ES-I3 (cell line): Measurements from ENCODE around the gene ITPKB.
"Not testable (repeated sequence)": the region's sequence is repeated elsewhere in the genome, so short reads cannot be mapped to it uniquely, and the experiment has no call there.

Source experiments
- H3K36me3 ChIP-seq: 2 replicates; pipeline ENCODE4 v1.6.1; 2013; ENCODE audit warnings: mild to moderate bottlenecking, low read length, control low read depth, moderate library complexity; ENCODE audit not compliant: insufficient read depth
- H3K4me1 ChIP-seq: 2 replicates; pipeline ENCODE4 v1.6.1; 2013; ENCODE audit warnings: mild to moderate bottlenecking, control low read depth, low read length; ENCODE audit not compliant: insufficient read depth
- H3K9ac ChIP-seq: 2 replicates; pipeline ENCODE4 v1.6.1; 2013; ENCODE audit warnings: low read depth, mild to moderate bottlenecking, low read length, moderate library complexity
- H3K9me3 ChIP-seq: 2 replicates; pipeline ENCODE4 v1.6.1; 2013; ENCODE audit warnings: mild to moderate bottlenecking, low read length, moderate library complexity; ENCODE audit not compliant: control insufficient read depth, insufficient read depth

ITPKB gene

DNA sequence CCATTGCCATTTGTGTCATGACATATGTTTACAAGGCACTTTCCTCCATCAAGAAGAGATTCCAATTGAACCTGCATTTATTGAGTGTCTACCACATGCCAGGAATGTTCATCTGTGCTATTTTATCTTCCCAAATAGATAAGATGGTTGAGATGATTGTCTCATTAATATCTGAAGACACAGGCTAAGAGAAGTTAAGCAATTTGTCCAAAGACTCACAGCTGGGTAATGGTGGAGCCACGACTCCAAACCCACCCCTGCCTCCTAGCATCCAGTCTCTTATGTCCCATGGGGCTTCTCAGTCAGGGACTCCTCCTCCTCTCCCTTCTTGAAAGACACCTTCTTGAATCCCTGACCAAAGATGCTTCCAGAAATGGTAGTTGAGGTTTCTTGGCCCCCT lies 122.4 kb downstream of the ITPKB start:
- H3K4me1 ChIP-seq, result no peaks in the 10 kb centered on the region
- H3K36me3 ChIP-seq, result no peaks in the 10 kb centered on the region
- H3K9me3 ChIP-seq, result no peaks in the 10 kb centered on the region; the same call in 1 of the 2 replicates
- no peak overlapping the region for H3K9ac ChIP-seq

- no peaks in the 10 kb centered on the region; the same call in 1 of the 2 replicates for H3K9me3 ChIP-seq
- H3K36me3 ChIP-seq, result no peaks in the 10 kb centered on the region
- H3K4me1 ChIP-seq, result peaks cover 2% of the 10 kb centered on the region; the same call in 1 of the 2 replicates
- no peak overlapping the region for H3K9ac ChIP-seq
These were observed 123.2 kb downstream of the ITPKB start for GRCh38 chr1:226615876-226616275.

DNA sequence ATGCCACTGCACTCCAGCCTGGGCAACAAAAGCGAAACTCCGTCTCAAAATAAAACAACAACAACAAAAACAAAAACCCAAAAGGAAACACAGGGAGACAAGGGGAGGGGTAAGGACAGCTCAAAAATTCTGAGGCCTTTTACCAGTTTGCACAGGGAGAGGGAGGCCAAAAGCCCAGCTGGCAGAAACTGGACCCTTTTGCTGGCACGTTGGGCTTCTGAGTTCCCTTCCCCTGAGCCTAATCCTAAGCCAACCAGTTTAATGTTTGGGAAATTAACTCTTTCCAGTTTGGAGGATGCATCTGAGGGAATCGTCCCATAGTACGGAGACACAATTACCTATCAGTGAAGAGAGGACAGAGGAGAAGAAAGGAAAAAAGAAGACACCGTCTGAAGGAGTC lies 127.1 kb downstream of the ITPKB start:
- not testable (repeated sequence) for H3K9me3 ChIP-seq, H3K36me3 ChIP-seq
- peaks cover 12% of the 10 kb centered on the region; the same call in 1 of the 2 replicates for H3K4me1 ChIP-seq

GRCh38 chr1:226611301-226611700 lies 127.8 kb downstream of the ITPKB start:
- no peaks in the 10 kb centered on the region for H3K36me3 ChIP-seq
- H3K9me3 ChIP-seq, result no peaks in the 10 kb centered on the region; the same call in 1 of the 2 replicates
- peaks cover 19% of the 10 kb centered on the region; the same call in 1 of the 2 replicates for H3K4me1 ChIP-seq
- no peak overlapping the region for H3K9ac ChIP-seq

More for the DNA sequence above, 127.1 kb downstream of the ITPKB start:
- H3K9ac ChIP-seq, result not testable (repeated sequence)

DNA sequence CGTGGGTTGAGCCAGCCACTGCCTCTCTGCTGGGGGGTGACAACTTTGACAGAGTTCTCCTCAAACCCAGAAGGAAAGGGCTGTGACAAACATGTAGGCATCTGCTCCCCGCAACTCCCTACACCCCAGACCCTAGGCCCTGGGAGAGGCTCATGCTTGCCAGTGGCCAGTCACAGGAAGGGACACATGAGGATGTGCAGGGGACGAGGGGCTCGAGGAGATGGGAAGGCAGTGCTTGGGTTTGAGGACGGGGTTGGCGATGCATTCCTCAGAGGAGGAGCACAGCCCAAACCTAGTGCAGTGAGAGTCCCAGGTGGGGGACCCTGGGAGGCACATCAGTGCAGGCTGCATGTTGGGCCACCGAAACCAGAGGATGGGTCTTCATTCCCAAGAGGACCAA lies 128.4 kb downstream of the ITPKB start:
- Histone ChIP-seq H3K4me1 (peaks cover 25% of the 10 kb centered on the region; the same call in 1 of the 2 replicates), H3K9me3 (no peaks in the 10 kb centered on the region; the same call in 1 of the 2 replicates), H3K36me3 (no peaks in the 10 kb centered on the region), H3K9ac (no peak overlapping the region)

GRCh38 chr1:226609836-226610455 lies 129.1 kb downstream of the ITPKB start:
- Histone ChIP-seq H3K9ac (no peak overlapping the region), H3K36me3 (no peaks in the 10 kb centered on the region), H3K4me1 (peaks cover 29% of the 10 kb centered on the region; the same call in 1 of the 2 replicates), H3K9me3 (no peaks in the 10 kb centered on the region; the same call in 1 of the 2 replicates)

DNA sequence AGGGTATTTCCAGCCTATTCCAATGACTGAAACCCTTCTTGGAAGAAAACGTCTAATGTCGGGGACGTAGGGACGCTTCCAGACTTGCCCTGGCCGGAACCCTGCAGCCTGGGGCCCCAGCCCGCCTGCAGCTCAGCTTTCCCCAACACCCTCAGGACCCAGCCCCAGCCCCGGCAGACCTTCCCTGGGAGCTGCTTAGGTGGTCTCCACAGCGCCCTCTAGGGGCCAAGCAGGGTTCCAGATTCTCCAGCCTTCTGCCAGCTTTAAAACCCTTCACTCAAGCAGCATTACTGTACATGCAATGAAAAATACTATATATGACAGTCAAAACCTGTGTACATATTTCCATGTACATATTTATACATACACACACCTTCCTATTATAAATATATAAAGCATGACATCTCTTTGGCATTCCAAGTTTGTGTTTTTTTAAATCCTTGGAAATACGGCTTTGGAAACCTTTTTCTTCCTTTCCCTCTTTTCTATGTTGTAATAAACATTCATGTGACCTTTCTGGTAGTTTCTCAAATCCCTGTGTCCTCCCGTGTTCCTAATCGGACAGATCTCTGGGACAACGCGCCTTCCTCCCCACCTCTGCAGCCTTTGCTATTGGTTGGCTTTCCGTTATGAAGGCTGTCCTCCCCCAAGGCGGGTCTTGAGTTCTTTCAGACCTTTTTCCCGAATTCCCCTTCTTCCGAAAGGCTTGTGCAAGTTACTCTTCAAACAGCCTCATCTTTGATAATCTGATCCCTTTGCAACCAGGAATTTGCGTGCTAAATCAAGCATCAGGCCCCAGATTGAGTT lies 130.2 kb downstream of the ITPKB start:
- H3K4me1 ChIP-seq, result peaks cover 37% of the 10 kb centered on the region; the same call in 1 of the 2 replicates
- H3K36me3 ChIP-seq, result no peaks in the 10 kb centered on the region
- no peak overlapping the region for H3K9ac ChIP-seq
- no peaks in the 10 kb centered on the region for H3K9me3 ChIP-seq

DNA sequence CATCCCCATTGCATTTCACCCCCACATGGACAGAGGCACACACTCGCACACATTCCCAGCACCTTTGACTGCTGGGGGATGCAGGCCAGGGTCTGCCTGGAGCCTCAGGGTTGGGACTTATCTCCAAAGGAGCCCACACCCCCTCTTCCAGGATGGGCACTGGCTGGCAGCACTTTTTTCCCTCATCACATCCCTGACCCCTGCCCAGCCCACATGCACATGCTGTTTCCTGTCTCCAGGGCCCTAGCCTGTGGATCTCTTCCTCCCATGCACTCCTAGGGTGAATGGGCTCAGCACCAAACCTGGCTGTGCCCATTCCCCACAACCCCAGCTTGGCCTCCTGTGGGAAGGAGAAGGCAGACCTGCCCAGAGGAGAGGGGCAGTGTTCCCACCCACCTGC lies 131.3 kb downstream of the ITPKB start:
- no peaks in the 10 kb centered on the region for H3K9me3 ChIP-seq
- no peak overlapping the region for H3K9ac ChIP-seq
- peaks cover 41% of the 10 kb centered on the region for H3K4me1 ChIP-seq
- no peaks in the 10 kb centered on the region; the same call in 1 of the 2 replicates for H3K36me3 ChIP-seq

- no peaks in the 10 kb centered on the region; the same call in 1 of the 2 replicates for H3K36me3 ChIP-seq
- H3K9ac ChIP-seq, result no peak overlapping the region
- no peaks in the 10 kb centered on the region for H3K9me3 ChIP-seq
- H3K4me1 ChIP-seq, result peaks cover 44% of the 10 kb centered on the region
These were observed 131.8 kb downstream of the ITPKB start for GRCh38 chr1:226607268-226607660.

DNA sequence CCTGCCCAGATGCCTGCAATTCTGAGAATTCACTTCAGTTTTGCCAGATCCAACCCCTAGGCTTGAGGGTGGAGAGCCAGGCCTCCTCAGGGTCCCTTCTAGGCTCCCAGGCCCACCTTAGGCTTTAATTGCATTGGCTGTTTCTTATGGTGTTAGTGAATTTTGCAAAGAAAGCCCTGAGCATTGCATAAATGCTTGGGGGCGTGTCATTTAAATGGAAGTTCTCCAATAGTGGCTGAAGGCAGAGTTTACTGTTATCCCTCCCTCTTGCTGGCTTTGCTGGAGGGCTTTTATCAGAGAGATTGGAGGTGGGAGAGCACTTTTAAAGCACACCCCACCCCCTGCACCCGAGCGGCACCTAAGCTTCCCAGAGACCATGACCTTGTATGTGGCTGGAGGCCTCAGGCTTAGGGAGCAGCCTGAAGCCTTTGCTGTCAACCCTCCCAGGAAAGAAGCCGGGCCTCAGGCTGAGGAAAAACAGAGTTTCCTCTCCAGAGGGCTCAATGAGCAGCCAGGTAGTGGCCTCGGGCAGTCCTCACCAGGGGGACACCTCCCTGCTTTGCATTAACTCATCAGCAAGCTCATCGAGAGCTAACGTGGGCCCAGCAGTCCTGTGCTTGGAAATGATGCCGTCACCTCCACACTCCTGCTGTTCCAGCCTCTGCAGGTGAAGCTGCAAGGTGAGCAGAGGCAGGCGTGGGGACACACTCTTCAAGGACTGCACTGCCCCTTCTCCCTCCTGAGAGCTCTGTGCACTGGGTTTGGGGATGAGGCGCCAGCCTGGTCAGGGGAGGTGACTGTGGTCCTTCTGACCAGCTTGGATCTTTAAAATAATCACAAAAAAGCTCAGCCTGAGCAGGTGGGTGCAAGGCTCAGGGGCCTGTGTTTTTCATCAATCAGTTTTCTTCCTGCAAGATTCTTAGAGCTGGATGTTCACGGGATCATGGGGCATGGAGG lies 132.5 kb downstream of the ITPKB start:
- peaks cover 44% of the 10 kb centered on the region for H3K4me1 ChIP-seq
- H3K9me3 ChIP-seq, result no peaks in the 10 kb centered on the region
- no peaks in the 10 kb centered on the region; the same call in 1 of the 2 replicates for H3K36me3 ChIP-seq
- no peak overlapping the region for H3K9ac ChIP-seq

- Histone ChIP-seq H3K4me1 (peaks cover 41% of the 10 kb centered on the region), H3K9ac (no peak overlapping the region), H3K9me3 (no peaks in the 10 kb centered on the region), H3K36me3 (no peaks in the 10 kb centered on the region; the same call in 1 of the 2 replicates)
These were observed 133.6 kb downstream of the ITPKB start for GRCh38 chr1:226605318-226605950.

- Histone ChIP-seq H3K36me3 (no peaks in the 10 kb centered on the region; the same call in 1 of the 2 replicates), H3K9me3 (no peaks in the 10 kb centered on the region), H3K9ac (no peak overlapping the region), H3K4me1 (peaks cover 41% of the 10 kb centered on the region)
These were observed 134.3 kb downstream of the ITPKB start for GRCh38 chr1:226604560-226605317.
